Esophagus muscularis mucosa (tissue), 4 donors: ENCODE results near the gene MARK1. TPM values are rescaled to one million over a fixed set of nuclear protein-coding genes. Genes with fewer than 3 reads are reported as not detected.
A peak's percentile ranks its signal among the peaks of the same experiment; 100 is the strongest.
"Not testable (repeated sequence)": the region's sequence is repeated elsewhere in the genome, so short reads cannot be mapped to it uniquely, and the experiment has no call there.

Source experiments
- DNase-seq: peaks from one replicate; pipeline ENCODE4 v3.0.0-alpha.2; 2017; ENCODE audit errors: extremely low spot score
- H3K27ac ChIP-seq, 4 donors: fragments of 200-600 bp; sonication (generic); replicated peaks in 1 of 4; 1 replicate in 3 of 4; 2 replicates in 1 of 4; pipeline ENCODE4 v1.5.1; 2016 to 2019; ENCODE audit warnings: mild to moderate bottlenecking in 1 of 4
- H3K27me3 ChIP-seq, 4 donors: fragments of 200-600 bp; sonication (generic); one replicate each; pipeline versions ENCODE4 v1.5.1 to v1.6.0; 2016 to 2019
- H3K36me3 ChIP-seq, 4 donors: fragments of 200-600 bp; sonication (generic); one replicate each; pipeline ENCODE4 v1.5.1; 2016 to 2019
- H3K4me1 ChIP-seq, 4 donors: fragments of 200-600 bp; sonication (generic); one replicate each; pipeline ENCODE4 v1.5.1; 2016 to 2019
- H3K4me3 ChIP-seq, 4 donors: fragments of 200-600 bp; sonication (generic); 1 replicate in 2 of 4; 2 replicates in 2 of 4; pipeline ENCODE4 v1.5.1; 2016 to 2019; ENCODE audit warnings: mild to moderate bottlenecking in 4 of 4, moderate library complexity in 1 of 4
- H3K9me3 ChIP-seq, 4 donors: fragments of 200-600 bp; sonication (generic); 1 replicate in 3 of 4; 2 replicates in 1 of 4; pipeline ENCODE4 v1.5.1; 2016 to 2019
- EP300 ChIP-seq: sonication (generic); formaldehyde crosslinking; IDR thresholded peaks from one replicate; pipeline ENCODE4 v1.6.1; 2017; ENCODE audit warnings: antibody characterized with exemption
- POLR2A ChIP-seq: fragments of 450-650 bp; IDR thresholded peaks from one replicate; pipeline ENCODE4 v1.6.1; 2017; ENCODE audit warnings: antibody characterized with exemption, moderate library complexity, mild to moderate bottlenecking, low read depth
- POLR2AphosphoS5 ChIP-seq, 2 donors: sonication (generic); formaldehyde crosslinking; IDR thresholded peaks; one replicate each; pipeline ENCODE4 v1.6.1; 2017; ENCODE audit warnings: antibody characterized with exemption in 2 of 2
- WGBS: methylation state at CpG from one replicate; pipeline ENCODE4 v1.1.5; 2018; 5-methylcytosine and 5-hydroxymethylcytosine counted together
- intact Hi-C: fragments of 100-400 bp; cut with DNase I; formaldehyde crosslinking; loops from one replicate; pipeline ENCODE4 v1.15.1; 2023
- total RNA-seq, 4 donors: library from RNA; depleted of rRNA; stranded (reverse); fragments of >200 nt; gene quantifications; one replicate each; pipeline versions ENCODE4 v1.1.0 to v1.2.1, GENCODE V29; 2016
- TF ChIP-seq, protein P1 (sequence below), 3 experiments: fragments of 200-600 bp in 2 of 3; fragments of 450-650 bp in 1 of 3; sonication (generic) in 2 of 3; IDR thresholded peaks; one replicate each; pipeline ENCODE4 v1.5.1; 2017 to 2019; ENCODE audit warnings: antibody characterized with exemption in 3 of 3, mild to moderate bottlenecking in 2 of 3, moderate library complexity in 1 of 3

MARK1 gene
- total RNA-seq, 4 donors from 2014 or later, result 16.7 to 24.4 (median 17.6) TPM

- Histone ChIP-seq H3K4me3 (no peak overlapping the region), H3K27ac (no peak overlapping the region), H3K36me3 (no peaks in the 10 kb centered on the region), H3K27me3 (no peaks in the 10 kb centered on the region), H3K9me3 (peaks cover 0 to 9% (median 6%) of the 10 kb centered on the region in 4 donors), H3K4me1 (no peaks in the 10 kb centered on the region)
- WGBS, result 94% methylated on average over 1 of the region's 1 CpG
- intact Hi-C loops, result no loop called here
- DNase-seq, result no peak
- TF ChIP-seq EP300, result no peak
Observed at GRCh38 chr1:220673921-220674320, 146.0 kb downstream of the MARK1 start.

- no peak overlapping the region for H3K4me3 ChIP-seq
- no peaks in the 10 kb centered on the region for H3K27me3 ChIP-seq
- no peaks in the 10 kb centered on the region for H3K36me3 ChIP-seq
- WGBS, result 84% methylated on average over 2 of the region's 2 CpGs
- H3K9me3 ChIP-seq, result no peaks in the 10 kb centered on the region
- no peak overlapping the region for H3K27ac ChIP-seq
- intact Hi-C loops, result no loop called here
- TF ChIP-seq, protein P1, sequence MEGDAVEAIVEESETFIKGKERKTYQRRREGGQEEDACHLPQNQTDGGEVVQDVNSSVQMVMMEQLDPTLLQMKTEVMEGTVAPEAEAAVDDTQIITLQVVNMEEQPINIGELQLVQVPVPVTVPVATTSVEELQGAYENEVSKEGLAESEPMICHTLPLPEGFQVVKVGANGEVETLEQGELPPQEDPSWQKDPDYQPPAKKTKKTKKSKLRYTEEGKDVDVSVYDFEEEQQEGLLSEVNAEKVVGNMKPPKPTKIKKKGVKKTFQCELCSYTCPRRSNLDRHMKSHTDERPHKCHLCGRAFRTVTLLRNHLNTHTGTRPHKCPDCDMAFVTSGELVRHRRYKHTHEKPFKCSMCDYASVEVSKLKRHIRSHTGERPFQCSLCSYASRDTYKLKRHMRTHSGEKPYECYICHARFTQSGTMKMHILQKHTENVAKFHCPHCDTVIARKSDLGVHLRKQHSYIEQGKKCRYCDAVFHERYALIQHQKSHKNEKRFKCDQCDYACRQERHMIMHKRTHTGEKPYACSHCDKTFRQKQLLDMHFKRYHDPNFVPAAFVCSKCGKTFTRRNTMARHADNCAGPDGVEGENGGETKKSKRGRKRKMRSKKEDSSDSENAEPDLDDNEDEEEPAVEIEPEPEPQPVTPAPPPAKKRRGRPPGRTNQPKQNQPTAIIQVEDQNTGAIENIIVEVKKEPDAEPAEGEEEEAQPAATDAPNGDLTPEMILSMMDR (IDR thresholded peaks at IDR 0.05), result no peak
- no peak for TF ChIP-seq POLR2A
- no peak for TF ChIP-seq EP300
- TF ChIP-seq POLR2AphosphoS5 (IDR thresholded peaks at IDR 0.05), result no peak
- DNase-seq, result no peak
- H3K4me1 ChIP-seq, result peaks cover 0 to 4% (median 0%) of the 10 kb centered on the region in 4 donors
Observed at GRCh38 chr1:220677251-220677650, 149.3 kb downstream of the MARK1 start.

- 36% methylated on average over 7 of the region's 7 CpGs for WGBS
- no peak overlapping the region for H3K4me3 ChIP-seq
- no peak for DNase-seq
- TF ChIP-seq EP300 (no peak), POLR2AphosphoS5 (IDR thresholded peaks at IDR 0.05) (no peak), POLR2A (no peak)
- TF ChIP-seq, protein P1 (IDR thresholded peaks at IDR 0.05), result peak; percentile 67 to 74 (median 74)
- no peak overlapping the region for H3K27ac ChIP-seq
- H3K9me3 ChIP-seq, result no peaks in the 10 kb centered on the region
- H3K4me1 ChIP-seq, result peaks cover 0 to 4% (median 0%) of the 10 kb centered on the region in 4 donors
- H3K36me3 ChIP-seq, result no peaks in the 10 kb centered on the region
- H3K27me3 ChIP-seq, result no peaks in the 10 kb centered on the region
- intact Hi-C loops, result no loop called here
Observed at GRCh38 chr1:220680085-220680687, 152.2 kb downstream of the MARK1 start.

- H3K4me1 ChIP-seq, result peaks cover 0 to 4% (median 0%) of the 10 kb centered on the region in 4 donors
- no peak for DNase-seq
- no peaks in the 10 kb centered on the region for H3K36me3 ChIP-seq
- no peaks in the 10 kb centered on the region for H3K9me3 ChIP-seq
- 76% methylated on average over 10 of the region's 10 CpGs for WGBS
- peak overlapping the region in 1 of 4 donors; percentile 0 for H3K4me3 ChIP-seq
- TF ChIP-seq EP300 (no peak), POLR2AphosphoS5 (IDR thresholded peaks at IDR 0.05) (no peak), POLR2A (no peak)
- TF ChIP-seq, protein P1 (IDR thresholded peaks at IDR 0.05), result no peak
- no peak overlapping the region for H3K27ac ChIP-seq
- H3K27me3 ChIP-seq, result no peaks in the 10 kb centered on the region
- intact Hi-C loops, result no loop called here
Observed at GRCh38 chr1:220681220-220681880, 153.4 kb downstream of the MARK1 start.

DNA sequence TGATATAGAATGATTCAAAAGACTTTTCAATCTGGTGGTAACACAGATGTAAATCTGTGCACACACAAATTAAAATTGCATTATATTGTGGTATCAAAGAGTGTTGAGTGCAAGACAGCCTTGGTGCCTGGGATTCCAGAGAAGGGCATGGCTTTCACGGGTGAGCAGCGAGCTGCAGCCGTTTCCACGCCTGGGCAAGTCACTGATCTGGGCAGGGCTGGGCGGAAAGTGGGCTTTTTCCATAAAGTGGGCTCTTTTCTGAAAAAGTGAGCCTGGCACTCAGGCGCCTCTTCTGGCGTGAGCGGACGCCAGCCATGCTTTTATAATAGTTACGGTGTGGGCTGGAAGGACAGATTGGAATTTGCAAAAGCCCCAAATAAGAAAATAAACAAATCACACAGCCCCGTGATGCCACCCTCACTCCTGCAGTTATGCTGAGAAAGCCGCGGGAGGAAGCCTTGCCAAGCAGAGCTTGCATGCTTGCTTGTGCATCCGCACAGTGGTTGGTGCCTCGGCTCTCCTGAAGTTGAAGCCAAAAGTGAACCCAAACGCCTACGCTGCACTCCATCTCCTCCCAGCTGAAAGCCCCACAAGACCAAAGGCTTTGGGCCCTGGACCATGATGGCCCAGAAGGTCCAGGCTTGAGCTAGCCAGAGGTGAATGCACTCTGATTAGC lies 155.1 kb downstream of the MARK1 start:
- TF ChIP-seq EP300 (no peak), POLR2AphosphoS5 (IDR thresholded peaks at IDR 0.05) (no peak), POLR2A (no peak)
- TF ChIP-seq, protein P1 (IDR thresholded peaks at IDR 0.05), result no peak
- Histone ChIP-seq H3K4me3 (no peak overlapping the region), H3K9me3 (no peaks in the 10 kb centered on the region), H3K36me3 (no peaks in the 10 kb centered on the region), H3K27me3 (no peaks in the 10 kb centered on the region), H3K4me1 (peaks cover 0 to 4% (median 0%) of the 10 kb centered on the region in 4 donors), H3K27ac (no peak overlapping the region)
- DNase-seq, result no peak
- intact Hi-C loops, result no loop called here
- 89% methylated on average over 14 of the region's 17 CpGs for WGBS

GRCh38 chr1:220683716-220684115 lies 155.8 kb downstream of the MARK1 start:
- H3K4me3 ChIP-seq, H3K27me3 ChIP-seq, H3K4me1 ChIP-seq, H3K9me3 ChIP-seq, DNase-seq, H3K36me3 ChIP-seq, H3K27ac ChIP-seq, intact Hi-C loops: not testable (repeated sequence)
- 98% methylated on average over 12 of the region's 12 CpGs for WGBS
